NCI-H82 treated with DMSO at 0.1 percent for 48 hours (cell line): ENCODE results near the gene SMIM15.
"Not testable (repeated sequence)": the region's sequence is repeated elsewhere in the genome, so short reads cannot be mapped to it uniquely, and the experiment has no call there.

Source experiments
- DNase-seq: peaks from one replicate; lab custom pipeline; 2025; ENCODE audit not compliant: unreplicated experiment; lab: John Stamatoyannopoulos, UW

The SMIM15 gene, protein sequence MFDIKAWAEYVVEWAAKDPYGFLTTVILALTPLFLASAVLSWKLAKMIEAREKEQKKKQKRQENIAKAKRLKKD

DNA sequence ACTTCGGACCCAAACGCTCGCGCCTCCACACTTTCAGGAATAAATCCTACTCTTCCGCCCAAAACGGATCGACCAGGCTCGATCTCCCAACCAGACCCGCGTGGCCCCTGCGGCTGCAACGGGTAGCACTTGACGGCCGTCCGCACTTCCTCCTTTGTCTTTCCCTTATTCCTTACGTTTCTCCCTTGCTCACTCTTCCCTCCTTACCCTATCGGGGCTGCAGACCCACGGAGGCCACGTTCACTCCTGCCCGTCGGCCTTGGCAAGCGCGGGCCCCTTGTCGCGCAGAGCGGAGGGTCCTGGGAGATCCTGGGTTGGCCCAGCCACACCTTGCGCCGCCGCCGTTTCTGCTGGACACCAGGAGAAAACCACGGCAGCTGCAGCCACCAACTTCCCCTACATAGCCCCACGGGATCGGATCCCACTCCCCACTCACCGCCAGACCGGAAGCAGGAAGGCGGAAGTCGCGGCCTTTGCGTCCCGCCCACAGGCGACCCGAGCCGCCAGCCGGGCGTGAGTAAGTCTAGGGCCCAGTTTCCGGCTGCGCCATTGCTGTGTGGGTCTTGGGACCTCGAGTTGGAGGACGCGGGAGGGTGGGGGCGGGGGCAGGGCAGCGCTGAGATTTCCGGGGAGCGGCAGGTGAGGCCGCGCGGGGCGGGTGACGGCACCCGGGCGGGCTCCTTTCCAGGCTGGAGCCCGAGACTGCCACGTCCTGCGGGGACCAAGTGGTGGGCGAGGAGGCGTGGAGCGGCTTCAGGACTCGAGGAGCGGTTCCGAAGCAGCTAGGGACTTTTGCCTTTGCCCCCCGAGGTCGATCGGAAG lies at the start of gene SMIM15:
Gene SMIM15 (minus strand): TSS at position 459 of the 822 bp plus-strand sequence. CDS start 2,297 bp downstream, outside the sequence.
- DNase-seq: peak; percentile 48

DNA sequence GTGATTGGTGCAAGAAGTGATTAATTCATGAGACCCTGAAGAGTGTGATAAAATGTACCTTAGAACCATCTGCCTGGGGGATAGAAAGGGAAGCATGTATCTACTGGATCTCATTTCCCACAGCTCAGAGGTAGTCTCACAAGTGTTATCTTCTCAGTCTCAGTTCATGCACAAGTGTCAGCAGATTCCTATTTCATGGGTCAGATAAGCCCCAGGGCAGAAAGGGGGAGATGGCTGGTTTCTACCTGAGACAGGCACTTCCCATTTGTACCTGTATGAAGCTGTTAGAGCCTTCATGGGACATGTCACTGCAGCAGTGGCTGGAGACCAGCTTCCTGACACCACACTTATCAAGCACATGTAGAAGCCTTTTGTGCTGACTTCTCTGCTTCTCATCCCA lies 45.6 kb upstream of the SMIM15 start:
- DNase-seq: no peak

DNA sequence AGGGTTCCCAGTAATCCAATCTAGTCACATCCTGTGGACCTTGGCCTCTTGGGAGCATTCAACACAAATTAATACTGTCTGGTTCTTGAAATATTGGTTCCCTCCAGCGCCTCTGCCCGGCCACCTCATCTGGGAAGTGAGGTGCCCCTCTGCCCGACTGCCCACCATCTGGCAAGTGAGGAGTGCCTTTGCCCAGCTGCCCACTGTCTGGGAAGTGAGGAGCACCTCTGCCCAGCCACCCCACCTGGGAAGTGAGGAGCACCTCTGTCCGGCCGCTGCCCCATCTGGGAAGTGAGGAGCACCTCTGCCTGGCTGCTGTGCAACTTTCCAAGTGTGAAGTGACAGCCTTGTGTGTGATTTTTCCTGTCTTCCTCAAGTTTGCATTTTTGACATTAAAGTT lies 42.7 kb upstream of the SMIM15 start:
- no peak for DNase-seq

DNA sequence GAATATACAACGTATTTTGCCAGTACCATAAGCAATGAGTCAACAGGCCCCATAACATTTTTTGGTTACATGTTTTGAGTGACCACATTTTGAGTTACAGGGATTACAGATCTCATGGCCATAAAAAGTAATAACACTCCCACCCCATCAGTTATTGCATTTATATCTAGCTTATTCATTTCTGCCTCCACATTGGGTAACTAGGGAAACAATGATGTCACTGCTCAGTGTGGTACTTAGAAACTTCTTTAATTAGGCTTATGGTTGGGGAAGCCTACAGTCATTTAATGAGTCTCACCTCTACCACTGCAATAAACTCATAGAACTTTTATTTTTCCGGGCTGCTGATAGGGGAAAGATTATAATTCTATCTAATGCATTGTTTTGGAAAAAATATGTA lies 39.9 kb upstream of the SMIM15 start:
- no peak for DNase-seq

DNA sequence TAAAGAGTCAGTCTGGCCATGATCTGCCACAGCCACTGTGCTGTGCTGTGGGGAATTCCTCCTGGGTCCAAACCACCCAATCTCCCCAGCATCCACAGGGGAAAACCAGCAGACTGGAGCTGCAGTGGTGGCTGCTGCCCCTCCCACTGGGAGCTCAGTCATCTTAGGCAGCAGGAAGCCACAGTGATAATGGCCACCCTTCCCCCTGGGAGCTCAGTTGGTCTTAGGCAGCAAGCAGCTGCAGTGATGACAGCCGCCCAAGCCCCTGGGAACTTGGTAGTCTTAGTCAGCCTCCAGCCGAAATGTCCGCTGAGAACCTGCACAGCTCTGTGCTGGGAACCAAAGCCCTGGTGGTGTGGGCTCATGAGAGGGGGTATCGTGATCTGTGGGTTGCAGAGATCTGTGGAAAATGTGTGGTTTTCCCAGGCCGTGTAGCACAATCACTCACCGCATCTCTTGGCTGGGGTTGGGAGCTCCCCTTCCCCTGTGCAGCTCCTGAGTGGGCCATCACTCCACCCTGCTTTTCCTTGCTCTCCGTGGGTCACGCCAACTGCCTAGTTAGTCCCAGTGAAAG lies 38.4 kb upstream of the SMIM15 start:
- no peak for DNase-seq

DNA sequence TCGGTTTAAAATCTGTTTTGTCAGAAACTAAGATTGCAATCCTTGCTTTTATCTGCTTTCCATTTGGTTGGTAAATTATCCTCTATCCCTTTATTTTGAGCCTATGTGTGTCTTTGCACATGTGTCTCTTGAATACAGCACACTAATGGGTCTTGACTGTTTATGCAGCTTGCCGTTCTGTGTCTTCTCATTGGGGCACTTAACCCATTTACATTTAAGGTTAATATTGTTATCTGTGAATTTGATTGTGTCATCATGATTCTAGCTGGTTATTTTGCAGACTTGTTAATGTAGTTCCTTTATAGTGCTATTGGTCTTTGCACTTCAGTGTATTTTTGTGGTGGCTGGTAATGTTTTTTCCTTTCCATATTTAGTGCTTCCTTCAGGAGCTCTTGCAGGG lies 36.3 kb upstream of the SMIM15 start:
- no peak for DNase-seq

DNA sequence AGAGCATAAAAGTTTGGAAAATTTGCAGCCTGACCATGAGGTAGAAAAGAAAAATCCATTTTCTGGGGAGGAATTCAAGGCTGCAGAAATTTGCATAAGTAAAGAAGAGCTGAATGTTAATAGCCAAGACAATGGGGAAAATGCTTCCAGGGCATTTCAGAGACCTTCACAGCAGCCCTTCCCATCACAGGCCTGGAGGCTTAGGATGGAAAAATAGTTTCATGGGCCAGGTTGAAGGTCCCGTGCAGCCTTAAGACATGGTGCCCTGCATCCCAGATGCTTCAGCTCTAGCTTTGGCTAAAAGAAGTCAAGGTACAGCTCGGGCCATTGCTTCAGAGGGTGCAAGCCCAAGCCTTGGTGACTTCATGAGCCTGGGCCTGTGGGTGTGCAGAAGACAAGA lies 25.6 kb upstream of the SMIM15 start:
- not testable (repeated sequence) for DNase-seq

DNA sequence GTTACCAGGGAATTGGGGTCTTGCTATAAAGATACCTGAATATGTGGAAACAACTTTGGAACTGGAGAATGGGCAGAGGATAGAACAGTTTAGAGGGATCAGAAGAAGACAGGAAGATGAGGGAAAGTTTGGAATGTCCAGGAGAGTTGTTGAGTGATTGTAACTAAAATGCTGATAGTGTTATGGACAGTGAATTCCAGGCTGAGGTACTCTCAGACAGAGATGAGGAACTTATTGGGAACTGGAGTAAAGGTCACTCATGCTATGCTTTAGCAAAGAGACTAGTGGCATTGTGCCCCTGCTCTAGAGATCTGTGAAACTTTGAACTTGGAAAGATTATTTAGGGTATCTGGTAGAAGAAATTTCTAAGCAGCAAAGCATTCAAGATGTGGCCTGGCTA lies 25.1 kb upstream of the SMIM15 start:
- not testable (repeated sequence) for DNase-seq

DNA sequence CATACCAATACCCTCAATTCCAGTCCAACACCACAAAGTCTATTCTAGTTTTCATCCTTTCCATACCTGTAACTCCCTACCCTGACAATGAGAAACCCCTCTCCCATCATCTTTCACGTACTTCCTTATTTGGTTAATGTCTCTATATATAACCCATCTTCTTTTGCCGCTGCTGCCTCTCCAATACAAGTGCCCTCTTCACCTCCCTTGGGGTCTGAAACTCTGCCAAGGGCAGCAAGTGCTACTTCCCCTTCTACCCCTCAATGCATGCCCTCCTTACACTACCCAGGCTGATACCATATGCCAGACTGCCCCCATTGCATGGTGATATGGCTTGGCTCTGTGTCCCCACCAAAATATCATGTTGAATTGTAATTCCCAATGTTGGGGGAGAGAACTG lies 24.4 kb upstream of the SMIM15 start:
- DNase-seq: no peak

DNA sequence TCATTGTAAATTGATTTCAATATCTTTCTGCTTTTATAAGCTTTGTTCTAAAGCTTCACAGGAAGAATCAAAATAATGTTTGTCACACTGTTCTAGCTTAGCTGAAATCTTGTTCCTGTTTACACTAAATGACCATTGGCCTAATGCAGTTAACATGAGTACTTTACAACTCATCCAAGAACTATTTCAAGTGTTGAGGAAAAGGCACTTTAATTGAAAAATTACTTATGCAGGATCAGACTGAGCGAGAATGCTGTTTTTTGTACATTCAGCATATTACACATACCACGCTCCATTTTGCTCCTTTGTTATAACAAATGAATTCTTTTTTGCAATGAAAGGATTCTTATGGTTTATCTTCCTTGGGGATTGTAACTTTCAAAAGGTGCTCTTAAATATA lies 22.4 kb upstream of the SMIM15 start:
- DNase-seq: no peak

DNA sequence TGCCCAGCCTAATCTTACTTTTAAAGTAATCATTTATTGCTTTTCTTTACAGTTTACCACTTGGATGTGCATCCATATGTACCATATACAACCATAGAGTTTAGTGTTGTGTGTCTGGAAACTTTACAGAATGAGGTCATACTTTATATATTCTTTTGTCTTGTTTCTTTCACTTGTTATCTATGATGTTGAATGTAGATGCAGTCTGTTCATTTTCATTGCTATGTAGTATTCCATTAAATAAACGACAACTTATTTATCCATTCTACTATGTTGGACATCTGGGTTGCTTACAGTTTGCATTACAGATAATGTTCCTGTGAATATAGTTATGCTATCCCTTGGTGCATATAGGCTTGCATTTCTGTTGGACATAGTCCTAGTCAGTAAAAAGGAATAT lies 21.3 kb upstream of the SMIM15 start:
- DNase-seq: no peak

DNA sequence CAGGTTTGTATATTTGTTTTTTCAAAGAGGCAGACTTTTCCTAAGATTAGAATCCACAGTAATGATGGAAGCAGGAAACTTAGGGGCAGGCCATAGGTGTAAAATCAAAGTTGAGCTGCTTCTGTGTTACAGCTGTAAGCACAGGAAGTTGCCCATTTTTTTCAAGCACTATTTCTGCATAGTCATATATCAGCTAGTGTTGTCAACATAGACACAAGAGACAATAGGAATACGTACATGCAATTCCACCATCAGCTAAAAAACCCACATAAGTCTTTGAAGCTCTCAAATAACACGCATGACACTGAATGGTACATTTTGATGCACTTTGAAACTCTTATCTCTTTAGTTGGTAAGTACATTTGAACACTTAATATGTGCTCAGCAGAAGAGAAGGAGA lies 20.2 kb upstream of the SMIM15 start:
- DNase-seq: no peak

DNA sequence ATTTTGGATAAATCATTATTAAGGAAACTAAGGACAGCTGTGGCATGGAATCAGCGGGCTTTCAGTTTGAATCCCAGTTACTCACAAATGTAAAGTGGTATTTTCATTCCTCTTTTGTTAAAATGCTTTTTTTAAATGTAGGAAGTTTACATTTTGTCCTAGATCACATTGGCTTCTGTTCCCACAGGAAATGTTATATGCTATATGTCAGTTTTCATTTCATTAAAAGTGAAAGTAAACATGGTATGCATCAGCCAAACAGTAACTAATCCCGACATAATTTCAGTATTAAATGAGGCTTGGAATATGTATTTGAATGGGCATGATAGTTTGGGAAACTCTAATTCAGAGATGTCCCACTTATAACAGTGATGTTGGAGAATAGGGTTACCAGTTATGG lies 18.6 kb upstream of the SMIM15 start:
- DNase-seq: no peak

DNA sequence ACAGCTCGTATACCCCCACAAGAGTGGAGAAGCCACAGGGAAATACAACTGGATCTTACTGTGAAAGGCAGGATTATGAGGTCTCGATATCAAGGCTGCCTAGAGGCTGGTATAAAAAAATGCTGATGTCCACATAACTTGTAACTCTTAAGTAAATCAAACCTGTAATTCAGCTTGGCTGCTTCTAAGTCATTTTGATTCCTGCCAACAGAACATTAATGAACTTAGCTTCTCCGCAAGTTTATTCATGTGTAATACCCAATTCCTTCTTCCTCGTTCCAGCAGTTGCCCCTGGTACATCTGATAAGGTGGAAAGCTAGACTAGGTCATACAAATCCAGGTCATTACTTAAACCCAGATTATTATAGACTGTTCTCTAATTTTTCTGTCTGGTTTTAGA lies 16.4 kb upstream of the SMIM15 start:
- DNase-seq: no peak

DNA sequence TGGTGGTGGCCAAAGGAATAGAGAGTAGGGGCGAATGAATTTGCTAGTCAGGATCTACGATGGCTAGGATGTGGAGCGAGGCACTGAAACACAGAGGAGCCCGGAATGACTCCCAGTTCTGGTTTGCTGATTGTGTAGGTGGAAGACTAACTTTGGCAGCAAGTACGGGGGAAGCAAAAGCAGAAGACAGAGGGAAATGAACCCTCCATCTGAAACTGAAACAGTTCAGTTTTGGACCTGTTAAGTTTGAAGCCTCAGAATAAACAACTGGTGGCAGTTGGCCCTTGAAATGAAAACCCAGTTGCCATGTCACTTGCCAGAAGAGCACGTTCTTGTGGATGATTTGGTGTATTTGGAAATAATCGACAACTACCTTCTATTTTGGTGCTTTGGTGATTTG lies 15.4 kb upstream of the SMIM15 start:
- no peak for DNase-seq

DNA sequence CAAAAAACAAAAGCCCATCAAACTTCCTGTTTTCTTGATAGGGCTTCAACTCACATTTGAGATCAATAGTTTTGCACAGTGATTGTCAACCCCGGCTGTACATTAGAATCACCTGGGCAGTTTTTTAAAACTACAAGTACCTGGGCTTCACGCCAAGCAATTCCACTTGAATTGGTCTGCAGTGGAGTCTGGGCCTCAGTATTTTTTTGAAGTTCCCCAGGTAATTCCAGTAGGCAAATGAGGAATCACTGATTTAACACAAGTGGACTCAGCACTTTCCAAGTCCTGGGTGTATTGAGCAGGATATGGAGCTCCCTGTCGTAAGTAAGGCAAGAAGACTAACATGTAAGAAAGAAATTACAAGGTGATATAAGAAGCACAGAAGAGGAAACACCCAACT lies 14.8 kb upstream of the SMIM15 start:
- no peak for DNase-seq

DNA sequence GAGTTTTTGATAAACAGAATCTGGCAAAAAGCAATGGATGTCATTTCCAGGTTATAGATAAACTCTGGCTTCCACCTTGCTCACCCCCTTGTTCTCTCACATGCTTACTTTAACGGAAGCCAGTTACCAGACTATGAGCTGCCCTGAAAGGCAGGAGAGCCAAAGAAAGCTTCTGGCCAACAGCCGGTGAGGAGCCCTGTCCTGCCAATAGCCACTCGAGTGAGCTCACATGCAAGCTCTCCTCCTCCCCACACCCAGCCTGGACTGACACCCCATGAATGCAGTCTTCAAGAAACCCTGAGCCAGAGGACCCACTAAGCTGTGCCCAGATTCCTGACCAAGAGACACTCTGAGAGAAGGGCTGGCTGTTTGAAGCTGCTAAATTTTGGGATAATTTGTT lies 14.4 kb upstream of the SMIM15 start:
- no peak for DNase-seq

DNA sequence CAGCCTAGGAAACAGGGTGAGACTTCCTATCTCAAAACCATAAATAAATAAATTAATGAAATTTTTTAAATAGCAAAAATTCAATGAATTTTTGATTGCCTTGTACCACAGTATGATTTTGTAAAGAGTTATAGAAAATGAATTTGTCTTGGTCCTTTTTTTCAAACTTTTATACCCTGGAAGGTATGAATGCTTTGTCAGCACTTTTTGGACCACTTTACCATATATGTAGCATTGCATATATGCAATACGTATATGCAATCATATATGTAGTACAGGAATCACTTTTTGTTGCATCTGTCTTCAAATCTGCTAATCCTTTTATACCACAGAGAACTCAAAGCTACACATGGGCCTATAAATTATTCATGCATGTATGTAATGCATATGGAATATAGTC lies 9.2 kb upstream of the SMIM15 start:
- no peak for DNase-seq

DNA sequence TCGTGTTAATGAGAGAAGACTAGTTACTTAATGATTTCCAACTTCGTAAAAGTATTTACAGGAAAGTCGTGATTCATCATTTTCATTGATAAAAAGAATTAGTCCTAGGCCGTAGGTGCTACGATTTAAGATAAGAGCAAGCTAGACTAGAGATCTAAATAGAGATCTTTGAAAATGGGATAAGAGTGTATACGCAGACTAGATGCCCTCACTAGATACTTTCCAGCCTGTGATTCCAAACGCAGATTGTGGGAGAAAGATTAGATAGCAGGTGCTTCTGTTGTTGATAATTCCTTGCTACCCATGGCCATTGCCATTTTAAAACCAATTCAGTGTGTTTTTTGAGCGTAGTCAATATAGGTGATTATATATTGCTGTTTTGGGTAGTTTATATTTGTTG lies 6.7 kb upstream of the SMIM15 start:
- no peak for DNase-seq

DNA sequence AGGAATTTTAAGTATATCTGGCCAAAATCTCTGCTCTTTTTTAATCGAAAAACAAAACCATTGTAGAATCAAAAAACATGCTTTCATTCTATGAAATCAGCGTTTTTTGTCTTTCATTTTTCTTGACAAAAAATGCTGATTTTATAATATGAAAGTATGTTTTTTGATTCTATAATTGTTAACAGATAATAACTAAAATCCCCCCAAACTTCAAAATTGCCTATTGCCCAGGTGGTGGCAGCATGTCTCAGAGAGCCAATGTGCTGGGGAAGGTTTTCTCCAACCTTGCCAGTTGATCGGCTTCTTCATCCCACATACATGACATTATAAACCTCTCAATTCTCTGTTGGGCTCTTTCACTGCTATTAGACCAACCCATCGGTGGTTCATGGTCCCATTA lies 5.1 kb upstream of the SMIM15 start:
- no peak for DNase-seq

DNA sequence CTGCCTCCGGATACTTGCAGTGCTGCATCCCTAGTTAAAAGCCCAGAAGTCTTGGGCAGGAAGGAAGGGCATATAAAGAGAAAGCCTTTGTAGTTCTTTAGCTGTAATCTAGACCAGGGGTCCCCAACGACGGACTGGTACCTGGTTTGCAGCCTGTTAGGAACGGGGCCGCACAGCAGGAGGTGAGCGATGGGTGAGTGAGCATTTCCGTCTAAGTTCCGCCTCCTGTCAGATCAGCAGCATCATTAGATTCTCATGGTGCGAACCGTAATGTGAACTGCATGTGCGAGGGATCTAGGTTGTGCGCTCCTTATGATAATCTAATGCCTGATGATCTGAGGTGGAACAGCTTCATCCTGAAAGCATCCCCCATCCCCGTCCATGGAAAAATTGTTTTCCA lies 1.6 kb upstream of the SMIM15 start:
- no peak for DNase-seq

DNA sequence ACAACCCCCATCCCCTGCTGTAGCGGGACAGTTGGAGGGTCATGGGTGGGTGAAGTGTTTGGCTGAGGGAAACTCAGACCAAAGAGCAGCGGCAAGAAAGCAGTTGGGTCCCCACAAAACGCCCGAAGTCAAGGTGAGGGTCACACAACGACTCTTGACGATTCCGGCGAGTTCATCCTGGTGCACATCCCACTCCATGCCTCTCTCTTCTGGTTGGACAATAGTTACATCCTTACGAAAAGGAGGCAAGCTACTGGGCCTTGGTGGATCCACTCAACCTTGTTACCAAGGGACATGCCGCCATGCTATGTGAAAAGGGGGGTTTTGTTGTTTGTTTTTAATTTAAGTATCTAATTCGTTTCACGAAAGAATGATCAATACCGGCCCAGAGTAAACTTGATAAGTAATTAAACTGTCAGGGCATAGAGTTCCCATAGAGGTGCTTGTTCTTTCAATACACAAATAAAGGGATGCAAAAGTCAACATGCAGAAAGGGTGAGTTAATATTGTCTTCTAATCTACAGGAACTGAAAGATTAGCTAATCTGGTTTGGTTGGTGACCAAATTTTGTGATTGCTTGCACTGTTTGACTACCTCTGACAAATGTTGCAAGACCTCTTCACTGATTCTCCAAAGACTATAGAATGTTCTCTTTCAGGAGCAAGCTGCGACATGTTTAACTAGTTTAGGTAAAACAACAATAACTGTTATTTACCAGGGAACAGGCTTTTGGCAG lies 732 bp upstream of the SMIM15 start:
- DNase-seq: no peak
